Neural progenitor cell (in vitro differentiated cells): ENCODE measurements around the gene NAB2.

Experiments
- EZH2 ChIP-seq: fragments of 200-600 bp; sonication (generic); IDR thresholded peaks from 2 replicates; pipeline ENCODE4 v1.6.1; 2017; ENCODE audit warnings: antibody characterized with exemption, mild to moderate bottlenecking, moderate library complexity
- EZH2phosphoT487 ChIP-seq: fragments of 200-600 bp; sonication (generic); IDR thresholded peaks from 2 replicates; pipeline ENCODE4 v1.6.1; 2017; ENCODE audit warnings: antibody characterized with exemption
- TF ChIP-seq, protein P1 (sequence below): fragments of 200-600 bp; sonication (generic); IDR thresholded peaks from 2 replicates; pipeline ENCODE4 v1.5.1; 2017; ENCODE audit warnings: antibody characterized with exemption, mild to moderate bottlenecking

DNA sequence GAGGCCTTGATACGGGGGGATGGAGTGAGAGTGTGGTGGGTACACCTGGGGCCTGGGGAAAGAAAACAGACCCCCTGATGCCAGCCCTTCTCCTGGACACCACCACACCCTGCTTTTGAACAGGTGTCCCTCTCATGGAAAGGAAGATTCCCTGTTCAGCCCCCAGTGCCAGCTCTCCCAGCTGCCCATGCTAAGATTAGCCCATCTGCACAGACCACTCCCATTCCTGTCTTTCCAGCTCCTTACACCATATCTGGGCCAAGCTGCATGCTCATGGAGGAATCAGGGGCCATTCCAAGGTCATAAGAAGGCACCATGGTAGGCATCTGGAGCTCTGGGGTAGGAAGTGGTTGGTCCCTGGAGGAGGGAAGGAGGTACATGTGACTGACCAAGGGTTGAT lies 9.6 kb downstream of the NAB2 start:
- TF ChIP-seq, protein P1, sequence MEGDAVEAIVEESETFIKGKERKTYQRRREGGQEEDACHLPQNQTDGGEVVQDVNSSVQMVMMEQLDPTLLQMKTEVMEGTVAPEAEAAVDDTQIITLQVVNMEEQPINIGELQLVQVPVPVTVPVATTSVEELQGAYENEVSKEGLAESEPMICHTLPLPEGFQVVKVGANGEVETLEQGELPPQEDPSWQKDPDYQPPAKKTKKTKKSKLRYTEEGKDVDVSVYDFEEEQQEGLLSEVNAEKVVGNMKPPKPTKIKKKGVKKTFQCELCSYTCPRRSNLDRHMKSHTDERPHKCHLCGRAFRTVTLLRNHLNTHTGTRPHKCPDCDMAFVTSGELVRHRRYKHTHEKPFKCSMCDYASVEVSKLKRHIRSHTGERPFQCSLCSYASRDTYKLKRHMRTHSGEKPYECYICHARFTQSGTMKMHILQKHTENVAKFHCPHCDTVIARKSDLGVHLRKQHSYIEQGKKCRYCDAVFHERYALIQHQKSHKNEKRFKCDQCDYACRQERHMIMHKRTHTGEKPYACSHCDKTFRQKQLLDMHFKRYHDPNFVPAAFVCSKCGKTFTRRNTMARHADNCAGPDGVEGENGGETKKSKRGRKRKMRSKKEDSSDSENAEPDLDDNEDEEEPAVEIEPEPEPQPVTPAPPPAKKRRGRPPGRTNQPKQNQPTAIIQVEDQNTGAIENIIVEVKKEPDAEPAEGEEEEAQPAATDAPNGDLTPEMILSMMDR: no peak
- TF ChIP-seq EZH2 (no peak), EZH2phosphoT487 (no peak)
